Kidney (tissue), 14 donors: ENCODE measurements around the gene LCN15. TPM values are rescaled to one million over a fixed set of nuclear protein-coding genes. Genes with fewer than 3 reads are reported as not detected.
A peak's percentile ranks its signal among the peaks of the same experiment; 100 is the strongest.
"Not testable (repeated sequence)": the region's sequence is repeated elsewhere in the genome, so short reads cannot be mapped to it uniquely, and the experiment has no call there.

Source experiments
- DNase-seq, 5 donors: peaks; one replicate each; pipeline ENCODE4 v3.0.0-alpha.2; 2013 to 2020
- FAIRE-seq: peaks from 2 replicates; lab custom pipeline; 2012; peaks lifted over from hg19 to GRCh38; lab: Jason Lieb, UNC
- H3K27ac ChIP-seq, 2 donors: one replicate each; pipeline ENCODE4 v1.7.0; 2013; ENCODE audit warnings: low read depth in 2 of 2, low read length in 2 of 2, inconsistent platforms in 1 of 2
- H3K27me3 ChIP-seq: one replicate; pipeline ENCODE4 v1.7.1; 2013; ENCODE audit warnings: low read length, inconsistent platforms; ENCODE audit not compliant: control insufficient read depth, insufficient read depth
- H3K36me3 ChIP-seq, 3 donors: one replicate each; pipeline versions ENCODE4 v1.7.0 to v1.7.1; 2013; ENCODE audit warnings: low read length in 3 of 3, control low read depth in 1 of 3, inconsistent platforms in 1 of 3; ENCODE audit not compliant: insufficient read depth in 3 of 3, control insufficient read depth in 2 of 3
- H3K4me1 ChIP-seq, 3 donors: one replicate each; pipeline versions ENCODE4 v1.7.0 to v1.7.1; 2013; ENCODE audit warnings: low read length in 3 of 3, inconsistent platforms in 1 of 3, low read depth in 1 of 3; ENCODE audit not compliant: control insufficient read depth in 2 of 3, insufficient read depth in 2 of 3
- H3K4me3 ChIP-seq, 3 donors: one replicate each; pipeline versions ENCODE4 v1.7.0 to v1.8.1; 2013; ENCODE audit warnings: low read length in 3 of 3, control low read depth in 1 of 3, inconsistent platforms in 1 of 3
- H3K9ac ChIP-seq, 3 donors: one replicate each; pipeline versions ENCODE4 v1.7.0 to v1.7.1; 2013; ENCODE audit warnings: low read length in 3 of 3, control low read depth in 1 of 3, inconsistent platforms in 1 of 3
- H3K9me3 ChIP-seq, 3 donors: one replicate each; pipeline versions ENCODE4 v1.7.0 to v1.7.1; 2013; ENCODE audit warnings: low read length in 3 of 3, control low read depth in 1 of 3, inconsistent platforms in 1 of 3; ENCODE audit not compliant: control insufficient read depth in 2 of 3, insufficient read depth in 1 of 3
- intact Hi-C: fragments of 100-400 bp; cut with DNase I; formaldehyde crosslinking; loops from one replicate; pipeline ENCODE4 v1.11.1; 2022
- polyA plus RNA-seq: library from polyadenylated mRNA; stranded (reverse); fragments of 350-450 nt; fragmentation: Illumina TruSeq; extraction: RNeasy Lipid Tissue Mini Kit (QIAGEN cat#74804); gene quantifications from one replicate; pipeline ENCODE4 v1.2.3, GENCODE V29; 2014; ENCODE audit warnings: low read depth, low replicate concordance; ENCODE audit not compliant: insufficient read depth
- total RNA-seq: library from RNA; stranded (reverse); fragmentation: NEBNext Ultra II Directional; extraction: Animal tissue kit (Norgen Biotek cat#: 25700); gene quantifications from one replicate; pipeline ENCODE4 v1.2.1, GENCODE V29; 2021
- TF ChIP-seq, protein P1 (sequence below): IDR thresholded peaks from 3 replicates; pipeline ENCODE4 v1.5.1; 2012; ENCODE audit warnings: mild to moderate bottlenecking, moderate library complexity, borderline replicate concordance; ENCODE audit not compliant: insufficient read depth; ENCODE audit errors: extremely low read depth
- donor health status: control.
- donor health status: control.
- donor health status: control.
- donor health status: control.
- donor health status: control.
- donor health status: DM: yes; HTN: yes; CAD: no.
- donor health status: Normal renal cell carcinoma (clear cell type).

The LCN15 gene
- total and polyA plus RNA-seq, 2 donors from 2014 or later = not detected

DNA sequence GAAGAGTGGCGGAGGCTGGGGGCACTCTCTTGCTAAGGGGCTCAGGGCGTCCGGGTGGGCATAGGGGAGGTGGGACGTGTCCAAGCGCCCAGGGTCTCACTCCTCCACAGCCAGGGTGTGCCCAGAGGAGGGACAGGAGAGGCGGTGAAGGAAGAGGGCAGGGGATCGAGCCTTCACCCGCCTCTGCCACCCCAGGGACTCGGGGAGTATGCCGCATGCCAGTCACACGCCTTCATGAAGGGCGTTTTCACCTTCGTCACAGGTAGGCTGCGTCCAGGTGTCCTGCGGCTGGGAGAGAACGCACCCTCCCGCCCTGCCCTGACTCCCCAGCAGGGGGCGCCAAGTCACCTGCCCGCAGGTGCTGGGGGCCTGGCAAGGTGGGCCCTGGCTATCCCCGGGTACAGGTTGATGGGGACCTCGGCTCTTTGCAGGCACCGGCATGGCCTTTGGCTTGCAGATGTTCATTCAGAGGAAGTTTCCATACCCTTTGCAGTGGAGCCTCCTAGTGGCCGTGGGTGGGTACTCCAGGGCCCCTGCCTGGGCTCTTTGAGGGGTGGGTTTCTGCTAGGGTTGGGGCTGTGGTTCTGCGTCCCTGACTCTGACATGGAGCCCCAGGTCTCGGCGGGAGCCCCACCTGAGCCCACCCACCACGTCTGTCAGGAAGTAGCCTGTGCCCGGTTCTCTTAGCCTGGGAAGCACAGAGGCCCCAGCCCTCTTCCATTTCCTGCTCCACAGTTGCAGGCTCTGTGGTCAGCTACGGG lies 27.4 kb upstream of the LCN15 start:
- H3K36me3 ChIP-seq = peaks cover 0 to 3% (median 3%) of the 10 kb centered on the region in 3 donors
- no peaks in the 10 kb centered on the region for H3K9me3 ChIP-seq
- intact Hi-C loops = loop anchor here (10.0 kb wide), 1 partner anchor 153 kb away; the partner anchor contains the start of genes C8G and FBXW5
- H3K27ac ChIP-seq = peak overlapping the region; percentile 95 to 97
- FAIRE-seq (no peak), DNase-seq (peak; percentile 72 to 94 (median 74))
- peak overlapping the region; percentile 81 to 90 (median 87) for H3K4me3 ChIP-seq
- H3K4me1 ChIP-seq = peaks cover 3 to 18% (median 6%) of the 10 kb centered on the region in 3 donors
- no peaks in the 10 kb centered on the region for H3K27me3 ChIP-seq
- peak overlapping the region; percentile 65 to 97 (median 85) for H3K9ac ChIP-seq
- TF ChIP-seq, protein P1, sequence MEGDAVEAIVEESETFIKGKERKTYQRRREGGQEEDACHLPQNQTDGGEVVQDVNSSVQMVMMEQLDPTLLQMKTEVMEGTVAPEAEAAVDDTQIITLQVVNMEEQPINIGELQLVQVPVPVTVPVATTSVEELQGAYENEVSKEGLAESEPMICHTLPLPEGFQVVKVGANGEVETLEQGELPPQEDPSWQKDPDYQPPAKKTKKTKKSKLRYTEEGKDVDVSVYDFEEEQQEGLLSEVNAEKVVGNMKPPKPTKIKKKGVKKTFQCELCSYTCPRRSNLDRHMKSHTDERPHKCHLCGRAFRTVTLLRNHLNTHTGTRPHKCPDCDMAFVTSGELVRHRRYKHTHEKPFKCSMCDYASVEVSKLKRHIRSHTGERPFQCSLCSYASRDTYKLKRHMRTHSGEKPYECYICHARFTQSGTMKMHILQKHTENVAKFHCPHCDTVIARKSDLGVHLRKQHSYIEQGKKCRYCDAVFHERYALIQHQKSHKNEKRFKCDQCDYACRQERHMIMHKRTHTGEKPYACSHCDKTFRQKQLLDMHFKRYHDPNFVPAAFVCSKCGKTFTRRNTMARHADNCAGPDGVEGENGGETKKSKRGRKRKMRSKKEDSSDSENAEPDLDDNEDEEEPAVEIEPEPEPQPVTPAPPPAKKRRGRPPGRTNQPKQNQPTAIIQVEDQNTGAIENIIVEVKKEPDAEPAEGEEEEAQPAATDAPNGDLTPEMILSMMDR = peak; percentile 45

DNA sequence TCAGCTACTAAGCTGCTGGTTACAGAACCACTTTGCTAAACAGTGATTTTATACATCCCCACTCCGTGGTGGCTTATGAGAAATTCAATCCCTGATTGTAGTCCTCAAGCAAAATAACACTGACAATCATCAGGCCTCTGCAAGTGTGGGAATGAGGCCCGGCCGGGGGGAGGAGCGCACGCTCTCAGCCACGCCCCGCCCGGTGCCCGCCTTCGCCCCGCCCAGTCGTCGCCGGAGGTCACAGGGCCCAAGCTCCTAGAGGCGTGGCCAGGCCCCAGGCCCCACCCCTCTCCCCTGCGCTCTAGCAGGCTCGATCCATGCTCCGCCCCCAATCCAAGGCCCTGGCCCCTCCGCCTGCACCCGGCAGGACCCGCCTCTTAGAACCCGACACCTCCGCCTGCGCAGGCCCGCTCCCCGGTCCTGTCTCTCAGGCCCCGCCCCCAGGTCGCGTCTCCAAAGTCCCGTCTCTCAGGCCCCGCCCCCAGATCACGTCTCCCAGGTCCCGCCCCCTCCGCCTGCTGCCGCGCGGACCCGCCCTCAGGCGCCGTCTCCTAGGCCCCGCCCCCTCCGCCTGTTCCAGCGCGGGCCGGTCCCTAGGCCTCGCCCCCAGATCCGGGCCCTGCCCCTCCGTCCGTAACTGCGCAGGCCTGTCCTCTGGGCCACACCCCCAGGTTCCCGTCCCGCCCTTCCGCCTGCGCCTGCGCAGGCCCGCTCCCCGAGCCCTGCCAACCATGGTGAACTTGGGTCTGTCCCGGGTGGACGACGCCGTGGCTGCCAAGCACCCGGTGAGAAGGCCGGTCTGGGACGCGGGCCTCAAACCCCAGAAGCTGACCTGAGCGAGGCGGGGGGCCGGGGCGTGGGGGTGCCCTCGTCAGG lies 26.6 kb upstream of the LCN15 start, which contains the start of gene TMEM141:
Gene TMEM141, plus strand, starts transcription at position 705 of the 876 bp plus-strand sequence. Its CDS starts 27 bp downstream, at position 732.
- Histone ChIP-seq H3K4me3 (peak within 1 kb of the TSS; percentile 81 to 90 (median 87)), H3K9me3 (no peaks in the 10 kb centered on the region), H3K9ac (peak within 1 kb of the TSS; percentile 65 to 97 (median 85)), H3K4me1 (peaks cover 3 to 18% (median 6%) of the 10 kb centered on the region in 3 donors), H3K27me3 (no peaks in the 10 kb centered on the region), H3K36me3 (peaks cover 0 to 3% (median 3%) of the 10 kb centered on the region in 3 donors), H3K27ac (peak within 1 kb of the TSS; percentile 95 to 97)
- TF ChIP-seq, protein P1 = peak; percentile 14
- intact Hi-C loops = loop anchor here (10.0 kb wide), 1 partner anchor 154 kb away; the partner anchor contains the start of genes C8G and FBXW5
- peak; percentile 100 for DNase-seq
- FAIRE-seq = no peak

DNA sequence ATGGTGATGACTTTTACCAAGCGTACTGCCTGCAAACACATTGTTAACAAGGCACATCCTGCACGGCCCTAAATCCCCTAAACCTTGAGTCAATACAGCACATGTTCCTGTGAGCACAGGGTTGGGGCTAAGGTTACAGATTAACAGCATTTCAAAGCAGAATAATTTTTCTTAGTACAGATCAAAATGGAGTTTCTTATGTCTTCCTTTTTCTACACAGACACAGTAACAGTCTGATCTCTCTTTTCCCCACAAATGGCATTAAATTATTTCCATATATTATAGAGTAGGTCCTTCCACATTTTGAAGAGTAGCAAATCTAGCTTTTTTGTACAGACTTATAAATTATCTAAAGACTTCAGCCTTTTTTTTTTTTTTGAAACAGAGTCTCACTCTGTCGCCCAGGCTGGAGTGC lies 25.2 kb upstream of the LCN15 start:
- H3K36me3 ChIP-seq = peaks cover 0 to 3% (median 3%) of the 10 kb centered on the region in 3 donors
- DNase-seq = no peak
- intact Hi-C loops = loop anchor here (10.0 kb wide), 1 partner anchor 245 kb away; the partner anchor contains the start of gene FUT7
- H3K9me3 ChIP-seq = no peaks in the 10 kb centered on the region
- no peaks in the 10 kb centered on the region for H3K27me3 ChIP-seq
- no peak overlapping the region for H3K9ac ChIP-seq
- peaks cover 3 to 18% (median 6%) of the 10 kb centered on the region in 3 donors for H3K4me1 ChIP-seq
- no peak overlapping the region for H3K4me3 ChIP-seq
- no peak for FAIRE-seq
- TF ChIP-seq, protein P1 = no peak
- no peak overlapping the region for H3K27ac ChIP-seq

DNA sequence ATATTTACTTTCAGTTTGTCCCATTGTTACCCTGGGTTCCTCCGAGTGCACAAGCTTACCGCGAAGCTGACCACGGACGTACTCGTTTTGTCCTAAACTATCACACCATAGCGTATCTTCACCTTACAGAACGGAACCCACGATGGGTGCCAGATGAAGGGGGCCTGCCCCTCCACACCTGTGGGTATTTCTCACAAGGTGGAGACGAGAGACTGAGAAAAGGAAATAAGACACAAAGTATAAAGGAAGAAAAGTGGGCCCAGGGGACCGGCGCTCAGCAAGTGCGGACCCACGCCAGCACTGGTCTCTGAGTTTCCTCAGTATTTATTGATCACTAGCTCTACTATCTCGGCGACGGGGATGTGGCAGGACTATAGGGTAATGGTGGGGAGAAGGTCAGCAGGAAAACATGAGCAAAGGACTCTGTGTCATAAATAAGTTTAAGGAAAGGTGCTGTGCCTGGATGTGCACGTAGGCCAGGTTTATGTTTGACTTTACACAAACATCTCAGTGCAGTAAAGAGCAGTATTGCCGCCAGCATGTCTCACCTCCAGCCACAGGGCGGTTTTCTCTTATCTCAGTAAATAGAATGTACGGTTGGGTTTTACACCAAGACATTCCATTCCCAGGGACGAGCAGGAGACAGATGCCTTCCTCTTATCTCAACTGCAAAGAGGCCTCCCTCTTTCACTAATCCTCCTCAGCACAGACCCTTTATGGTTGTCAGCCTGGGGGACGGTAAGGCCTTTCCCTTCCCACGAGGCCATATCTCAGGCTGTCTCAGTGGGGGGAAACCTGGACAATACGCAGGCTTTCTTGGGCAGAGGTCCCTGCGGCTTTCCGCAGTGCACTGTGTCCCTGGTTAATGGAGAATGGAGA lies 24.6 kb upstream of the LCN15 start:
- not testable (repeated sequence) for H3K9me3 ChIP-seq, H3K9ac ChIP-seq, FAIRE-seq, H3K27ac ChIP-seq, H3K27me3 ChIP-seq, H3K4me3 ChIP-seq, H3K36me3 ChIP-seq
- peak in 1 of 5 donors; percentile 48 for DNase-seq
- peaks cover 3 to 18% (median 6%) of the 10 kb centered on the region in 3 donors for H3K4me1 ChIP-seq
- intact Hi-C loops = loop anchor here (10.0 kb wide), 1 partner anchor 246 kb away; the partner anchor contains the start of gene FUT7
